ENCODE data around the gene USPL1.

DNA sequence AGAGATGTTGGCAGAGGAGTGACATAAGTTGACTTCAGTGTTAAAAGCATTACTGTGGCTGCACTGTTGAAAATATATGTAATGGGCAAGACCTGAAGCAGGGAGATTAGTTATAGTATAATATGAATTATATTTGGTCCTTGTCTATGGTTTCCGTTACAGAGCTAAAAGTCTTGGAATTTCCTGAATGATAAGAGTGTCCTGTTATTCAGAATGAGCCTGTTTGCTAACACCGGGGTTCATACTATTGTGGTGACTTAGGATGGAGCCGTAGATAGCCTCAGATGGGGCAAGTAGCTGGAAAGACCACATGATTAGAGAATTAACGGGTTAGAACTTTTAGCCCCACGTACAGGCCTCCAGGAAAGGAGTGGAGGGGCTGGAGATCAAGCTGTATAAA, 5.7 kb downstream of the USPL1 start:
- TF ChIP-seq, protein P1, sequence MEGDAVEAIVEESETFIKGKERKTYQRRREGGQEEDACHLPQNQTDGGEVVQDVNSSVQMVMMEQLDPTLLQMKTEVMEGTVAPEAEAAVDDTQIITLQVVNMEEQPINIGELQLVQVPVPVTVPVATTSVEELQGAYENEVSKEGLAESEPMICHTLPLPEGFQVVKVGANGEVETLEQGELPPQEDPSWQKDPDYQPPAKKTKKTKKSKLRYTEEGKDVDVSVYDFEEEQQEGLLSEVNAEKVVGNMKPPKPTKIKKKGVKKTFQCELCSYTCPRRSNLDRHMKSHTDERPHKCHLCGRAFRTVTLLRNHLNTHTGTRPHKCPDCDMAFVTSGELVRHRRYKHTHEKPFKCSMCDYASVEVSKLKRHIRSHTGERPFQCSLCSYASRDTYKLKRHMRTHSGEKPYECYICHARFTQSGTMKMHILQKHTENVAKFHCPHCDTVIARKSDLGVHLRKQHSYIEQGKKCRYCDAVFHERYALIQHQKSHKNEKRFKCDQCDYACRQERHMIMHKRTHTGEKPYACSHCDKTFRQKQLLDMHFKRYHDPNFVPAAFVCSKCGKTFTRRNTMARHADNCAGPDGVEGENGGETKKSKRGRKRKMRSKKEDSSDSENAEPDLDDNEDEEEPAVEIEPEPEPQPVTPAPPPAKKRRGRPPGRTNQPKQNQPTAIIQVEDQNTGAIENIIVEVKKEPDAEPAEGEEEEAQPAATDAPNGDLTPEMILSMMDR (tag by site-specific recombination; IDR thresholded peaks at IDR 0.05): no peak
- TF ChIP-seq SCRT2 (tag by site-specific recombination; IDR thresholded peaks at IDR 0.05) (no peak), ZNF426 (tag by site-specific recombination; IDR thresholded peaks at IDR 0.05) (no peak)
- TF ChIP-seq, protein P2, sequence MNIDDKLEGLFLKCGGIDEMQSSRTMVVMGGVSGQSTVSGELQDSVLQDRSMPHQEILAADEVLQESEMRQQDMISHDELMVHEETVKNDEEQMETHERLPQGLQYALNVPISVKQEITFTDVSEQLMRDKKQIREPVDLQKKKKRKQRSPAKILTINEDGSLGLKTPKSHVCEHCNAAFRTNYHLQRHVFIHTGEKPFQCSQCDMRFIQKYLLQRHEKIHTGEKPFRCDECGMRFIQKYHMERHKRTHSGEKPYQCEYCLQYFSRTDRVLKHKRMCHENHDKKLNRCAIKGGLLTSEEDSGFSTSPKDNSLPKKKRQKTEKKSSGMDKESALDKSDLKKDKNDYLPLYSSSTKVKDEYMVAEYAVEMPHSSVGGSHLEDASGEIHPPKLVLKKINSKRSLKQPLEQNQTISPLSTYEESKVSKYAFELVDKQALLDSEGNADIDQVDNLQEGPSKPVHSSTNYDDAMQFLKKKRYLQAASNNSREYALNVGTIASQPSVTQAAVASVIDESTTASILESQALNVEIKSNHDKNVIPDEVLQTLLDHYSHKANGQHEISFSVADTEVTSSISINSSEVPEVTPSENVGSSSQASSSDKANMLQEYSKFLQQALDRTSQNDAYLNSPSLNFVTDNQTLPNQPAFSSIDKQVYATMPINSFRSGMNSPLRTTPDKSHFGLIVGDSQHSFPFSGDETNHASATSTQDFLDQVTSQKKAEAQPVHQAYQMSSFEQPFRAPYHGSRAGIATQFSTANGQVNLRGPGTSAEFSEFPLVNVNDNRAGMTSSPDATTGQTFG (tag by site-specific recombination; IDR thresholded peaks at IDR 0.05; ENCODE audit: borderline replicate concordance): no peak
